GM18498 (cell line): Measurements from ENCODE around the gene LDLRAD3.
"Not testable (repeated sequence)": the region's sequence is repeated elsewhere in the genome, so short reads cannot be mapped to it uniquely, and the experiment has no call there.

Experiments used
- ATAC-seq: cut with Tn5 transposase; IDR thresholded peaks from one replicate; pipeline ENCODE4 v1.9.1; 2021; ENCODE audit warnings: mild to moderate bottlenecking, moderate library complexity; ENCODE audit not compliant: unreplicated experiment

The LDLRAD3 gene, protein sequence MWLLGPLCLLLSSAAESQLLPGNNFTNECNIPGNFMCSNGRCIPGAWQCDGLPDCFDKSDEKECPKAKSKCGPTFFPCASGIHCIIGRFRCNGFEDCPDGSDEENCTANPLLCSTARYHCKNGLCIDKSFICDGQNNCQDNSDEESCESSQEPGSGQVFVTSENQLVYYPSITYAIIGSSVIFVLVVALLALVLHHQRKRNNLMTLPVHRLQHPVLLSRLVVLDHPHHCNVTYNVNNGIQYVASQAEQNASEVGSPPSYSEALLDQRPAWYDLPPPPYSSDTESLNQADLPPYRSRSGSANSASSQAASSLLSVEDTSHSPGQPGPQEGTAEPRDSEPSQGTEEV

DNA sequence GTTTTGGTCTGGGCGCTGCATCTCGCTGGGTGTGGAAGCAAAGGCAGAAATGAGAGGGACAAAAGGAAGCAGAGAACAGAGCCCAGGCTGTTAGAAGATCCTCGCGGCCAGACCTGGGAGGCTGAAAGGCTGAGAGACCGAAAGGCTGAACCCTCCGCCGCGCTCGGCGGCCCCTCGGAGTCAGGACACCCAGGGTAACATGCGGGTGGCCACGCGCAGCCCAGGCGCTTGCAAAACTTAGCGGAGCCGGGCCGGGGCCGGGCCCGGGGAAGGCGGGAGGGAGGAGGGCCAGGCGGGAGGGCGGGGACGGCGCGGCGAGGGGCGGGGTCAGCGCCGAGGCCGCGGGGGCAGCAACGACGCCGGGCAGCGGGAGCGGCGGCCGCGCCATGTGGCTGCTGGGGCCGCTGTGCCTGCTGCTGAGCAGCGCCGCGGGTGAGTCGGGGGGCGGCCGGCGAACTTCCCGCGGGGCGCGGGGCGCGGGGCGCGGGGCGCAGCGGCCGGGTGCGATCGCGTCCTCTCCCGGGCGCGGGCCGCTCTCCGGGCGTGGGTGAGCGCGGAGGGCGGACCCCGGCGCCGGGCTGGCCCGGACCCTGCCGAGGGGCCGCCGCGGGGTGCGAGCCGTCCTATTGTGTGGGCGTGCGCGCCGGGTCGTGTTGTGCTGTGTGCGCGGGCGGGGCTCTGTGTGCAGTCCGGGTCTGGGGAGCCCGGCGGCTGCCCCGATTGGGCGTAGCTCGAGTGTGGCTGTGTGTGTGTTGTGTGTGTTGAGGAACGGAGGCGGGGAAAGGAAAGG, at the start of gene LDLRAD3:
Gene LDLRAD3 (plus strand): TSS at position 350 of the 790 bp plus-strand sequence. CDS start 37 bp downstream, at position 387.
- peak; percentile 87 for ATAC-seq

DNA sequence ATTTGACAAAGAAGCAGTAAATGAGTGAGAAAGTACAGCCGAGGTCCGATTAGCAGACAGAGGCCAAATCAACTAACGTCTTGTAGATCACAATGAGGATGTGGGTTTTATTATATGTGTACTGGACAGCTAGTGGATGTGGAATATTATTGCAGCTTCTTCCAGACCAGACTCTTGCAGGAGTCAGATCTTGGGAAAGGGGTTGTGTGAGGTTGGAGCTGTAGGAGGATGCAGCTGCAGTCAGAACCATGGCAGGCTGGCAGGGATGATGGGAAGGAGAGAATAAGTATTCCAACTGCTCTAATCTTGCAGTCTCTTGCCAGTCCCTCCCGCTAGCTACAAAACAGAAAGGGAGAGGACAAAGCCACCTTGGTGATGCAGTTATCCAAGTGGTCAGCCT, 46.8 kb upstream of the LDLRAD3 start:
- ATAC-seq: no peak

DNA sequence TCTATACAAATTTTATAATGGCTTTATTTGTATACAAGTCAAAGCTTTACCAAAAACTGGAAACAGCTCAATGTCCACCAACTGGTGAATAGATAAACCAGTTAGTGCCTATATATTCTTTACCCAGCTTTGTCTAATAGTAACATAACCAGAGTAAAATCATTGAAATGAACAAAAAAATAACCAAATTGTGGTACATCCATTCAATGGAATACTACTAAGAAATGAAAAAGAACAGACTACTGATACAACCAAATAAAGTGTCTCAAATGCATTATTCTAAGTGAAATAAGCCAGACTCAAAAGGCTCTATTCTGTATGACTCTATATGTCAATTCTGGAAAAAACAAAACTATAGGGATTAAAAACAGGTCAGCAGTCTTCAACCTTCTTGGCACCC, 40.9 kb upstream of the LDLRAD3 start:
- no peak for ATAC-seq

DNA sequence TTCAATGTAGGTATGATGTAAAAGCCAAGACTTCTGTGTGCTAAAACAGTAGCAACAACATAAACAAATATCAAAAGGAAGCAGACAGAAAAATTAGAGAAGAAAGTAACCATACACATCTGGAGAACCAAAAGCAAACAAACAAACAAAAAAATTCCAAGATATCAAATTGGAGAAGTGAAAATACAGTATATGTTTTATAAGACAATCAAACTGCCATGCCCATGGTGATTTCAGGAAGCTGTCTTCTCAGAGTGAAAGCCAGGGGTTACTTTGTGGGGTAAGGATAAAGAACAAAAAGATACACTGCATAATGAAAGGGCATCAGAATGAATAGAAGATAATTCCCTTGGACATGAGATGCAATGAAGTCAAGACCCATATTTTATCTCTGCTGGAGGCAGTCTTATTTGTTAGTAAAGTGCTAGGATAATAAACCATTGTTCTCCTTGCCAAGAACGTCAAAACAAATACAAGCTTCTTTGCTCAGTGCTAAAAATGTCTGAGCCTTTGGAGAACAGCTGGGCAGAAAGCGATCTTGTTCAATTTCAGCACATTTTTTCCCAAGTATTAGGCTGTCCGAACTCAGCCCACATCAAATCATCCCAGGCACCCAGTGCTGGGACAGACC, 38.1 kb upstream of the LDLRAD3 start:
- ATAC-seq: no peak

DNA sequence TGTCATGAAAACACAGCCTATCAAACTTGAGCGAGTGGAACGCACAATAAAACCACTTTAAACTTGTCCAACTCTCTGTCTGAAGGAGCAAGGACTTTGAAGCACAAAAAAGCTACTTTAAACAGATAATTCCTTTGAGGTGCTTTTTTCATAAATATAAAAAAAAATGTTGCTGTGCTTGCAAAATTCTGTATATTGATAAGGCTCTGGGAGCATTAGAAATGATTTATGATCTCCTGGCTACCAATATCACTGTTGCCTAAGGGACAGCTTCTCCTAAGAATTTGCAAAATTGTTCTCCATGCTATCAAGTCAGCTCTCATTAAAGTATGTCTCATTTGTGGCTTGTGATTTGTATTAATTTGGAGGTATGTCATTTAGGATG, 37.6 kb upstream of the LDLRAD3 start:
- ATAC-seq: no peak

DNA sequence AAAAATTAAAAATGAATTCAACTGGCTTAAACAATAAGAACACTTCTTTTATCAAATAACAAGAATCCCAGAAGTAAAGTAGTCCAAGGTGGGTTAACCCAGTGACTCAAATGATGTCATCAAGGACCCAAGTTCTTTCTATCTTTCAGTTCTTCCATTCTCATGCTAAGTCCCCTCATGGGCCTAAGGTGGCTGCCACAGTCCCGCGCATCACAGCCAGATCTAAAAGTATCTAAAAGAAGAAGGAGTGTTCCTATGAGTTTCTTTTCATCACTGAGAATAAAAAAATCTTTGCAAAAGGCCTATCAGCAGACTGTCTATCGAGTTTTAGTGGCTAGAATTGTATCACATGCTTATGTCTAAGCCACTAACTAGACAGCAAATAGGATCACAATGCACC, 37.2 kb upstream of the LDLRAD3 start:
- no peak for ATAC-seq

DNA sequence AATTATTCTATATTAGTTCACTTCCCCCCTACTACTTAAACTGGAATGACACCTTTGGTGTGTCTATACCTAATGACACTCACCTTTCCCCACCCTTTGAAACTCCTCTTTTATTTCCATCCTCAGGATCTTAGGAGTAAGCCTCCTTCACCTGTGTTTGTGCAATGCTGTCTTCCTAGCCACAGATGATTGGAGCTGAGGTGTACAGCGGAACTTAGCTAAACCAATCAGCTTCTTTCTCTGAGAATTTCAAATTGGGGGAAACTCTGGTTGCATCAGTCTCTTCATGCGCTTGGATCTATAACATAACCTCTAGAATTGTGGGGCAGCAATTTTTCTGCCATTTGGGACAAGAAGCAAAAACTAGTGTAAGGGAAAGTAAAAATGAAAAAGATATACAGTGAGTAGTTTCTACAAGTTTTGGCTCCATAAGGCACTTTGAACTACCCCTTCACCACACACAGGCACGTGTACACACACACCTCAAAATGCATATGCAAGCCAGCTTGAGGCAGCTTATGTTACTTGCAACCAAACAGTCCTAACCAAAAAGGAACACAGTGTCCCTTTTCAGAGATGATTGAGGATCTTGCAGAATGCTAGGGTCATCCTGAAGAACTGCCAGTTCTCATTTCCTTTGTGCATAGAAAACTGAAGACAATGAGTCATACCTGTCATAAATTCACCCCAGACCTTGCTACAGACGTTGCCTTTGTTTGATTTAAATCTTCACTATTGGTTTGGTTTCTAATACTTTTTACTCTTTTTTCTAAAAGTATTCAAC, 36.0 kb upstream of the LDLRAD3 start:
- peak; percentile 77 for ATAC-seq

DNA sequence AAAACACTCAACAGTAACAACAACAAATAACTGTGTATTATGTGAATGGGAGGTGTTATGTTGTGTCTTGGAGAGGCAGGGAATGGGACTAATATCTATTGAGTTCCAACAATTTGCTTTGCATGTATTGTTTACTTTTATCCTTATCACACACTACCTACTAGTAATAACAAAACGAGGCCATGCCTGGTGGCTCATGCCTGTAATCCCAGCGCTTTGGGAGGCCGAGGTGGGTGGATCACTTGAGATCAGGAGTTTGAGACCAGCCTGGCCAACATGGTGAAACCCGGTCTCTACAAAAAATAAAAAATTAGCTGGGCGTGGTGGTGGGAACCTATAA, 35.5 kb upstream of the LDLRAD3 start:
- ATAC-seq: peak; percentile 19

DNA sequence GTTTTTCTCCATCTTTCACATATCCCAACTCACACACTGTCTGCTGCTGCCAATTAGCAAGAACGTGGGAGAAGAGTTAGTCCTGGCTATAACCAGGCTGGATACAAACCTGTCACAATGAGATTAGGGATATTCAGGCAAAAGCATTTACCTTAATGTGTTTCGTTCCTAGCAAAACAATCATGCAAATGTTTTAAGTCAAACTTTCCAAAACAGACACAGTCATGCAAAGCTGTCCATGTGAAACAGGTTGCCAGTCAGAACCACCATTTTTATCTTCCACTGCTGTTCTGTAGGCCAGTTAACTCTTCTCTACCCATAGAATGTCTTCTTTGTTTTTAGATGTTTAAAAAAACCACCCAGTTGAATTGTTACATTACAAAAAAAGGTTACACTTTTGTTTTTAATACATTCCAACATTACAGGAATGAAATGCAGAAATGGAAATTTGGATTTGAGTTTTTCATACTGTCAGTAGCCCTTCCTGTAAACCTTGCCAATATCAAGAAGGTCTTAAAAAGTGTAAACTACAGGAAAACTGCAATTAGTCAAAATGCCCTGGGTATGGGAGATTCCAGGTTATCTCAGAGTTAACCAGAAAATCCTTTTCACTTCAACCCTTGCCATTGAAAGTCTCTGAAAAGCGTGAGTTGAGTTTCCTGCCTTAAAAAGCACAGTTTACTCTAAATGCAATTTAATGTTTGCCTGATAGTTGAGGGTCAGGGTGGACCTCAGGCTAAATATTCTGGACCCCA, 34.2 kb upstream of the LDLRAD3 start:
- no peak for ATAC-seq

DNA sequence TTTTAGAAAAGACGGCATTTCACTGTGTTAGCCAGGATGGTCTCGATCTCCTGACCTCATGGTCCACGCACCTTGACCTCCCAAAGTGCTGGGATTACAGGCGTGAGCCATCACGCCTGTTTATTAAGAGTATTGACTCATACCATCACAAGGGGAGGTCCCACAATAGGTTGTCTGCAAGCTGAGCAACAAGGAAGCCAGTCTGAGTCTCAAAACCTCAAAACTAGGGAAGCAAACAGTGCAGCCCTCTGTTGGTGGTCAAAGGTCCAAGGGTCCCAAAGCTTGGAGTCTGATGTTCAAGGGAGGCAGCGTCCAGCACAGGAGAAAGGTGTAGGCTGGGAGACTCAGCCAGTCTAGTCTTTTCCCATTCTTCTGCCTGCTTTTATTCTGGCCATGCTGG, 32.8 kb upstream of the LDLRAD3 start:
- no peak for ATAC-seq

DNA sequence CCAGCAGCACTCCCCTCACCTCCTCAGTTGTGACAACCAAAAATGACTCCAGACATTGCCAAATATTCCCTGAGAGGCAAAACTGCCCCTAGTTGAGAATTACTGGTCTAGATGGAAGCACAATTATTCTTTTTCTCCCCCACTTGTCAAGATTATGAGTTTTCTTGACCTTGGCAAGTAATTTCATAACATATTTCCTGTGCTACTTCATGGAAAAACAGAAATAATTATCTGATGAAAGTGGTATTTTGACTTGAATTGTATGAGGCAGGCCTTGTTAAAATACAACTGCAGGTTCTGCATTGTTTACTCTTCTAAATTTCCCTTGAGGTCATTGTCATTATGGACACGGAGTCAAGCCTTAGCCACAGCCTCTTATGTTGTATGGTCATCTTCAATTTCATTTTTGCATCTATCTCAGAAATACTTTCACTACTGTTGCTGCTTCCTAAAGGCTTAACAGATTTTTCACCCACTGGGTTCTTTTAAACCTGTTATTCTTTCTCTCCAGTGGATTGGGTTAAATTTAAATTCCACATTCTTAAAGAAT, 32.2 kb upstream of the LDLRAD3 start:
- ATAC-seq: no peak

DNA sequence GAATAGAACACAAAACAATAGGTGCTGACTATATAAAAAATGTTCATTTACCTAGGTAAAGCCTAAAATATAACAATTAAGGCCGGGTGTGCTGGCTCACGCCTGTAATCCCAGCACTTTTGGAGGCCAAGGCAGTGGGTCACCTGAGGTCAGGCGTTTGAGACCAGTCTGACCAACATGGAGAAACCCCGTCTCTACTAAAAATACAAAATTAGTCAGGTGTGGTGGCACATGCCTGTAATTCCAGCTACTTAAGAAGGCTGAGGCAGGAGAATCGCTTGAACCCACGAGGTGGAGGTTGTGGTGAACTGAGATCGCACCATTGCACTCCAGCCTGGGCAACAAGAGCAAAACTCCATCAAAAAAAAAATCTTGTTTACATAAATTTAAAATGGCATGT, 31.4 kb upstream of the LDLRAD3 start:
- not testable (repeated sequence) for ATAC-seq

DNA sequence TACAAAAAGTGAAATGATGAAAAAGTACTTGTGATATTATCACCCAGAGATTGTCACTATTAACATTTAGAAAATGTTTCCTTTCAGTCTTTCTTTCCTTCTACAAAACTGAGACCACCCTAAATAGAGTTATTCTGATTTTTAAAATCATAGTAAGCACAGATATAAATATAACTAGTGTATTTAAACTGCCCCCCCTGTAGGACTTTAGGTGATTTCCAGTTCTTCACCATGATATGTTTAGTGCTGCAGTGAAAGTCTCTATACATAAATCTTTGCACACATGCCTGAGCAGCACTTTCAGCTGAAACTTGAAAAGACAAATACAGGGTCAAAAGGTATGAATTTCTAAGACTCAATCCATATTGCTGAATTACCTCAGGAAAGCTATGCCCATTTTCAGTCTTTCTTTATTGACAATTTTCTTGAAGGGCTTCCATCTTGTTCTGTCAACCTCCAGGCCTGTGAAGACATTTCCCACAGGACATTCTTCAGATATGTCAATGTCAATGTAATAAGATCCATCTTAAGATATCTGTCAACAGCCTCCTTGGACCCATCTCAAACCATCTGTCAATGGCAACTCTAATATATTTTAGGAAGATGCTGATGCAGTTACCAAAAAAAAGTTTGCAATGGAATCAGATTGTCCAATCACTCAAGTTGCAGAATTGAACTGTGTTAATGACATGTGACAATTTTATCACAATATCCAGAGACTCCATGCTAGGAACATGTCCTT, 30.8 kb upstream of the LDLRAD3 start:
- no peak for ATAC-seq

DNA sequence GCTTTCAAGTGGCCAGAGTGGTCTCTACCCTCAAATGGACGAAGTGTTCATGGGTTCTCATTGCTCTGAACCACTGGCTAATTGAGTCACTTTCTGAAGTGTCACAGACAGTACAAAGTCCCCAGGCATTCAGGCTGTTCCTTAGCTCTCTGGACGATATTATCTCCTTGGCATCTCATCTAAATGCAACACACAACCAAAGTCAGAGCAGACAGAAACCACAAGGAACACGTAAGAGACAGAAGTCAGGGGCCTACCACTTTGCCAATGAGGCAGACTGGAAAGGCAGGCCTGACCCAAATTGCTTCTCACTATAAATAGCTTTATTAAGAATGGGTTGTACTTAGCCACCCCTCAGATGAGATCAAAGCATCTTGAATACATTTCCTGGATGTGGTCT, 29.0 kb upstream of the LDLRAD3 start:
- ATAC-seq: no peak

DNA sequence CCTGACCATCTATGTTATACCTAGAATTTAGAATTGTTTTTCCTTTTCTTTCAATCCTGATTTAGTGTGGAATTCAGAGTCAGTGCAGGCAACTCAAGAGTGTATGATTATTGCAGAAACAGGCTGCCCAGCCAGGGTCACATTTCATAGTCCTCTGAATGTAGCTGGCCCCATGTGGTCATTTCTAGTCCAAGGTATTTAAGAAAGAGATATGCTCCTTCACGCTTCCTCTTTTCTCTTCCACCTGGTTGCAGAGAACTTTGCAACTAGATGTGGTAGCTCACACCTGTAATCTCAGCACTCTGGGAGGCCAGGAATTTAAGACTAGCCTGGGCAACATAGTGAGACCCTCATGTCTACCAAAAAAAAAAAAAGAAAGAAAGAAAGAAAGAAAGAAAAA, 27.6 kb upstream of the LDLRAD3 start:
- ATAC-seq: no peak

DNA sequence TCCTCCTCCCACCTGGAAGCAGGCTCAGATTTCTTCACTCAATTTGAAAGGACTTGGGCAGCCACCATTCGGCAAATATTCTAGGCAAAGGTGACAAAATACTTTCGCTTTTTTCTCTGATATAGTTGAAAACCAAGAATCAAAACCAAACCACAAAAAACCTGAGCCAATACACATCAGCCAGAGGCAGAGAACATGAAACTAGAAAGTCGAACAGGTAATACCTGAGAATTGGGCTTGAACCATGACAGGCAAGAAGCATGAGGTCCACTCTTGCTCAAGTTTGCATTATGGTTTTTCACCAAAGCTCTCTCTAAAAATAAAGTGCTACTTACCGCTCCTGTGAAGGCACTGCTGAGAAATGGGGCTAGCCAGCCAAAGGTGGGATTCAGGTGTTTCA, 26.2 kb upstream of the LDLRAD3 start:
- peak; percentile 70 for ATAC-seq

DNA sequence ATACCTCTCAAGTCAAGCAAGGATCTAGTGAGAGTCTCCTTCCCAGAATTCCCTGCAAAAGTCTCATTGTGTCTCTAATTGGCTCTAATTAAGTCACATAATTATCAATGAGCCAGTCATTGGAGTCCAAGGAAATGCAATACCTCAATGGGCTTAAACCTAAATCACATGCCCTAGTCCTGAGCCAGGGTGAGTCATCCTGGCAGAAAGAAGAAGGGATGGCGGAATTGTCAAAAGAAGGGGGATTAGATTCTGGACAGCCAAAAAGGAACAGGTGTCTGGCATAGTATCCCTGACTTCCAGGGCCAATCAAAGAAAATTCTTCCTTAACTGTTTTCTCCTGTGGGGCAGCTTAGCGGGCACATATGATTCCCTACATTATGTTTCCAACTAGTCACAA, 25.1 kb upstream of the LDLRAD3 start:
- no peak for ATAC-seq

DNA sequence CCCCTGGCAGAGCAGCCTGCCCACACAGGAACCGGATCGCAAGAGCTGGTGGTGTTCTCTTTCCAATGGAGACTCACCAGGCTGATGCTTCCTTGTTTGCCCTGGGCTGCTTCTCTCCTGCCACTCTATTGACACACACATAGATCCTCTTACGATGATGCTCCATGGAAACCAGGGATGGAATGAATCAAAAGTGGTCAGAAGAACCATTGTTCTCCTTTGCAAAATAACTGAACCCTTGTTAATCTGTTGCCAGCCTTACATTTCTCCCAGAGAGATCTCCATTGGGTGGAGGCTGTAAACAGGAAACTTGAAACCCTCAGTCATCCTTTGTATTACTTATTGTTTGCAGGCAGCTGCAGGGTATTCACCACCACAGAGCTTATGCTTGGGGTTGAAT, 24.6 kb upstream of the LDLRAD3 start:
- no peak for ATAC-seq

DNA sequence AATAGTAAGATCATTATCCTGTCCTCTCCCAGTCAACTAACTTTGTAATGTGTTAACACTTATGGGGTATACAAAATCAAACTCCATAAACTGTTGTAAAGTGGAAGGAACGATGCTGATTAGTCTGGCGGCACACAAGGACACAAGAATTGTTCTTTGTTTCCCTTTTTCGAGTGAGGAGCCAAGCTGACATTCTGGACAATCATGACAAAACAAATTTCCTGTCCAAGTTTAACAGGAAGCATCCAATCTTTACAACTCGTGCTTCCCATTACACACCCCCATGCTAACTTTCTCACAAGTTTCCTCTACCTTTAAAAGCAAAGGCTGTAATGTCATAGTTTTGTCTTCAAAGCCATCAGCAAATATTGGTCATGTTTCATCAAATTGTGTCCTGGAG, 20.4 kb upstream of the LDLRAD3 start:
- ATAC-seq: no peak

DNA sequence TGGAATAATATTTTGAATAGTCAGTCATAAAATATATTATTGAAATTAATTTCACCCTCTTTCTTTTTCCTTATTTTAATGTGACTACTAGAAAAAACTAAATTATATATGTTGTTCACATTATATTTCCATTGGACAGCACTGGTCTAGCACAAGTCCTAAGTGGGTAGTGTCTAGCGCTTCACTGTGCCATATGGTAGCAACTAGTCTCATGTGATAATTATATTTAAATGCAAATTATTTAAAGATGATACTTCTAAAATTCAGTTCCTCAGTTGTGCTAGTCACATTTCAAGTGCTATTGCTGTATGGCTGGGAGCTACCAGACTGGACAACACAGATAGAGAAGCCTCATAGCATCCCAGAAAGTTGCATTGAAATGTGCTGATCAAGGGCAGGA, 19.1 kb upstream of the LDLRAD3 start:
- no peak for ATAC-seq
